HG03571 (cell line): ENCODE measurements around the gene TGM4.
"Not testable (repeated sequence)": the region's sequence is repeated elsewhere in the genome, so short reads cannot be mapped to it uniquely, and the experiment has no call there.

Experiments used
- ATAC-seq: cut with Tn5 transposase; IDR thresholded peaks from one replicate; pipeline ENCODE4 v1.9.1; 2021; ENCODE audit not compliant: unreplicated experiment

Gene TGM4

DNA sequence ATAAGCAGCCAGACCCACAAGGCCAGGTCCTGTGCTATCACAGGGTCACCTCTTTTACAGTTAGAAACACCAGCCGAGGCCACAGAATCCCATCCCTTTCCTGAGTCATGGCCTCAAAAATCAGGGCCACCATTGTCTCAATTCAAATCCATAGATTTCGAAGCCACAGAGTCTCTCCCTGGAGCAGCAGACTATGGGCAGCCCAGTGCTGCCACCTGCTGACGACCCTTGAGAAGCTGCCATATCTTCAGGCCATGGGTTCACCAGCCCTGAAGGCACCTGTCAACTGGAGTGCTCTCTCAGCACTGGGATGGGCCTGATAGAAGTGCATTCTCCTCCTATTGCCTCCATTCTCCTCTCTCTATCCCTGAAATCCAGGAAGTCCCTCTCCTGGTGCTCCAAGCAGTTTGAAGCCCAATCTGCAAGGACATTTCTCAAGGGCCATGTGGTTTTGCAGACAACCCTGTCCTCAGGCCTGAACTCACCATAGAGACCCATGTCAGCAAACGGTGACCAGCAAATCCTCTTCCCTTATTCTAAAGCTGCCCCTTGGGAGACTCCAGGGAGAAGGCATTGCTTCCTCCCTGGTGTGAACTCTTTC, 39.6 kb downstream of the TGM4 start:
- no peak for ATAC-seq

DNA sequence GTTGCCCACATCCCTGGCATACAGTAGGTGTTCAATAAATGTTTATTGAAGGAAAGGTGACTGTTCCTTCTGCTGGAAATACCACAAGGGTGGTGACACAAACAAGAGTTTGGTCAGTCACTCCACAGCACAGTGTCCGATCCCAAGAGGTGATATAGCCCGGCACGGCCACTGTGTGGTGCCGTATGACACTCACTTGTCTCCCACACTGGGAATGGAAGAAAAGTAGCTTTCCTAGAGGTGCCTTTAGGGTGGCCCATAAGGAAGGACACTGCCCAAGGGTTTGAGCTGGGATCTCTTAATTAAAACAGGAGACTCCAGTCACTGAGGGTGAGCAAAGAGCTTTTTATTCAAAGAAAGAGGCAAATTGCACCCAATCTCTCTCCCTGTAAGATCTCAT, 40.5 kb downstream of the TGM4 start:
- no peak for ATAC-seq

DNA sequence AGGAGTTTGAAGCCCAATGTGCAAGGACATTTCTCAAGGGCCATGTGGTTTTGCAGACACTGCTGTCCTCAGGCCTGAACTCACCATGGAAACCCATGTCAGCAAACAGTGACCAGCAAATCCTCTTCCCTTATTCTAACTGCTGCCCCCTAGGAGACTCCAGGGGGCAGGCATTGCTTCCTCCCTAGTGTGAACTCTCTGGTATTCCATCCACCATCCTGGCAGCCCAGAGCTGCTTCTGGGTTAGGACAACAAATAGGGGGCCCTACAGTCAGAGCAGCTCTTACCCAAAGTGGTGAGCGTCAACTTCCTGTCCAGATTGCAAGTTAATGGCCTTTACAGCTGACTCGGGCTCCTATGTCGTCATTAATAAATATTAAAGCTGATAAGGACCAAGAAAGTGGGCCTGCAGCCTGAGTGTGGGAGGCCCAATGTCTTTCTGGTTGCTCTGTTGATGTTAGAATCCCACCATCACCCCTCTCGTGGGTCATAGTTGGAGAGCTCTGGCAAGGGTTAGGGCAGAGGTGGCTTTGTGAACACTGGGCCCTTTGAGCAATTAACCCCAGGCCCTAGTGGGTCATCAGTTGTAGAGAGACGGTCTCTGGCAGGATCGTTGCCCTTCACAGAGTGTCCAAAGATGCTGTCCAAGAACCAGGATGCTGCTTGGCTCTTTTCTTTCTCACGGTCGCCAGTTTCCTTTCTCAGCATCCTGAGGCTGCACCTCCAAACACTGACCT, 41.5 kb downstream of the TGM4 start:
- ATAC-seq = no peak

DNA sequence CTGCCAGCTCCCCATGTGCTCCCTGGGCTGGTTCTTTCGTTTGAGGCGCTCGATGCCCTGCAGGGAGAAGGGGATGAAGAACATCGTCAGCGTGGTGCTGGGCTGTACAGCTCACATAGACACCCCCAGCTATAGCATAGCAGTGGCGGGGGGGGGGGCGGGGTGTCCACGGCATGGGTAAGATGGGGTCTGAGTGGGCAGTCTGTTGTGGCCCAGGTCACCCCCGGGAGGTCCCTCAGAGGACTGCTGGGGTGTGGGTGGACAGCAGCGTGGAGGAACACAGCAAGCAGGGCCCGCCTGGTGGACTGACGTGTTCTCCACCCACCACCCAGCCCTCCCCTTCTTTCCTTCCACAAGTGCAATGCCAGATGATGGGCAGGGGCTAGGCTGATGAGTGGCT, 43.7 kb downstream of the TGM4 start:
- no peak for ATAC-seq

DNA sequence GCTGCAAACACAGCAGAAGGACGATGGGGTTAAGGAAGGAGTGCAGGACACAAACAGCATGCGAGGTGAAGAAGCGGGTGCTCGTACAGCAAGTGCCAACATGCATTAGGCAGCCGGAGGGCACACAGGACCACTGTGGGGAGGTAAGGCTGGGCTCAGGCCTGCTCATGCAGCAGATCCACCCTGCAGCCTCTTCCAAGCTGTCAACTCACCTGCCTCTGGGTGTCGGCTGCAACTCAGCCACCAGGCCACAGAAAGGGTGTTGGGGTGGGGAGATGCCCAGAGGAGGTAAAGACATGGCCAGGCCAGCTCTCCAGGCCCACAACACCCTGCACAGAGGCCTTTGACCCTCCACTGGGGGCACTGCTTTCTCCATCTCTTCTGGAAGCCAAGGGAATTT, 44.2 kb downstream of the TGM4 start:
- ATAC-seq = no peak

DNA sequence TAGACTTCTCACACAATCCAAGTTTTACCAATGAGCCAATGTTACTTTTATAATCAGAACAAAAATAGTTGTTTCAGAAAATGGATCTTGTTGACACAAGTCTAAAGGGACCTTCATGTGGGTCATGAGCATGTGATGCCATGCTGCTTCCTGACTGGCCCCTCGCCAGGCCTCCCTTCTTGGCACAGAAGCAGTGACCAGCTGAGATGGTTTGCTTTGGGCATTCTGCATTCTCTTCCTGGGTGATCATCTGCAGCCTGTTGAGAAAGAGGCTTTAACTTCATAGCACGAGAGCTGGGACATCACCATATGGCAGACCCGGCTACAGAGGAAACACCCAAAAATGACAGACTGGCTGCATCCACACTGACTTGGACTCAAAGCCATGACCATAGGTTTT, 45.7 kb downstream of the TGM4 start:
- ATAC-seq = no peak

DNA sequence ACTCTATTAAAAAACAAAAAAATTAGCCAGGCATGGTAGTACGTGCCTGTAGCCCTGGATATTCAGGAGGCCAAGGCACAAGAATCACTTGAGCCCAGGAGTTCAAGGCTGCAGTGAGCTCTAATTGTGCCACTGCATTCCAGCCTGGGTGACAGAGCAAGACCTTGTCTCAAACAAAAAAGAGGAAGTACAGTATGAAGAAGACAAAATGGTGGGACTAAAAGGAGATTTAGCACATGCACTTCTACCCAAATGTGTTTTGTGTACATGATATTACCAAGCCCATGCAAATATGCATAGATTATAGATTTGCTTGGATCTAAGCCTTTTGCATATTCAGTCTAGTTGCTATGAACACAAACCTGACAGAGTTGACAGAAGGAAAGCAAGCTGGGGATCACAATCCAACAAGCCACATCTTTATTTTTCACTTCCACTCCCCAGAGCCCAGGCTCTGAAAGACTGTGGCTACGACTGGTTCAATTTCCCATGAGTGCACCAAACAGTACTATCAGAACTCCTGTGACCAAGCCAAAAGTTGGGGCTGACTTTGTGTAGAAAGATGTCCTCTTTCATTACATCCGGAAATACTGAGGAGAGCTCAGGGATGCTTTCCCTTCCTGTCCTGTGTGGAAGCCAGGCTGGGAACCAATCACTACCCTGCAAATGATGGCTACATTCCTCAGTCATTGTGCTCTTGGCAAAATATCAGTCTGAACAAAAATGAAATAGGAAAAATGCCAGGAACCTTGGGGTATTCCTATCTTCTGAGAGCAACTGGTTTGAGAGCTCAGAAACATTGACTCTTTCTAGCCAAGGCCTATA, 49.4 kb downstream of the TGM4 start:
- ATAC-seq = no peak

DNA sequence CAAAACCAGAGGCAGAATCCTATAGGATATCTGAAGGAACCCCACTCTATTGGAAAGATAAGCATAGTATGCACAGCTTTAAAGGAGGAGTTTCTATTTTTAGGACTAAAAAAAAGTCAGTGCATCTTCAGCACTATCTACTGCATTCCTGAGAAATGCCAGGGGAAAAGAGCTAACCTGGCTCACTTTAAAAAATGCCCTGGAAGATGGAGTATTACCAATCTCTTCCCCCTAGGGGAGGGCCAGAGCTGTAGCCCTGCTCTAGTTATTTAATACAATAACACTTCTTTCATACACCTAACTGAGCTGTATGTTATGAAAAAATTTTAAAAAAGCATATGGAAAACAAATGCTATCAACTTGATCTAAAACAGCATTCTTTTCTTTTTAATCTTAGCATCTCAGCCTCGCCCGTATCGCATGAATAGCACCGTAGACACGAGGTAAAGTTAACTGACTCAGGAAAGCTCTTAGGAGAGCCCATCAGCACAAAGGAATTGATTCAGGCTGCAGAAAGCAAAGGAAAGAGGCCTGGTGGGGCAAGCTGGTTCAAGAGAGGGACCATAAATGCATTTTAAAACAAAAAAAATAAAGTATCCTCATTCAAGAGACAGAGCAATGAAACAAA, 50.2 kb downstream of the TGM4 start:
- ATAC-seq = no peak

DNA sequence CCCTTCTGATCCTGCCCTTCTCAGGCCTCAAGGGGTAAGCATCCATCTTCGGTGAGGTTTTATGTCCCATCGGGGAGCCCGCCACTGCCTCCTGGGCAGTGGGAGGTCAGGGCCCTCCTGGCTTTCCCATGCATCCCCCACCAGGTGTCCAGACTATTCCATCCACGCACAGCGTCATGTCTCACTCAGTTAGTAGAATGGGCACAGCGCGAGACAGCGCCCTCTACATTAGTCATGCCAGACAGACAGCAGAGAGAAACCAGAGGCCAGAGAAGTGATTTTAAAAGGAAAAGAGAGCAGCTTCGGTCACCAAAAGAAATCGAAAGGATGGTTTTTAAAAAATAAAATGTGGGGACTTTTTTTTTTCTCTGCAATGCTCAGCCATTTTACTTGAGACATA, 51.8 kb downstream of the TGM4 start:
- ATAC-seq = no peak

DNA sequence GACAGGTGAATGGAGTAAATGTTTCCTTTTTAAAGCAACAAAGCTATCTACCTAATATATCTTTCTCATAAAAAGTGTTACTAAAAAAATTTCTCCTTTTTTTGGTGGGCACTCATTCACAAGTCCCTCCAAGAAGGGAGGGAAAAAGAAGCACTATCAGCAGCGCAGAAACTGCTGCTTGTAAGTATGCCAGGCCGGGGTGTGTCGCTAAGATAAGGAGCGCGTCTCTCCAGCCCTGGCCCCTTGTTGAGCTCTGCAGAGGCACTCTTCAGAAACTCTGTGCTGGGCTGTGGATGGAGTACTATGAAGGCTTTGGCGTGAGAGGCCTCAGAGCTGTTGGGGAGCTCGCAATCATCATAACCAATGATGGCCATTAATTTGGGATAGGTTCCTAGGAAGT, 52.5 kb downstream of the TGM4 start:
- no peak for ATAC-seq

DNA sequence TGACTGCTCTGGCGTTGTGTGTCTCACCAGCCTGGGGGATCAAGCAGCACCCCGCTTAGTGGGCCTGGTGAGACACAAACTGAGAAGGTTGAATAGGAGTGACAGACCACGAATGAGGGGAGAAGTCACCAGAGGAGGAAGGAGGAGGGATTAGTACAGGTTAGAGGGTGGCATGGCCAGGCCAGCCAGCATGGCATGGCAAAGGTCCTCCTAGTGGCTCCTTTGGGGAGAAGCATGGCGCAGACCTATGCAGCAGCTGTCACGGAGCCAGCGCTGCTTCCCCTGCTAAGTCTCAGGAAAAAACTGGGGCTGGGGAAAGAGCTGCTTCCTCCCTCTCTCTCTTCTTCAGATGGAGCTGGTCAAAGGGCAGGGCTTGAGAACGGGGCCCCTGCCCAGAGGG, 53.0 kb downstream of the TGM4 start:
- ATAC-seq = no peak

DNA sequence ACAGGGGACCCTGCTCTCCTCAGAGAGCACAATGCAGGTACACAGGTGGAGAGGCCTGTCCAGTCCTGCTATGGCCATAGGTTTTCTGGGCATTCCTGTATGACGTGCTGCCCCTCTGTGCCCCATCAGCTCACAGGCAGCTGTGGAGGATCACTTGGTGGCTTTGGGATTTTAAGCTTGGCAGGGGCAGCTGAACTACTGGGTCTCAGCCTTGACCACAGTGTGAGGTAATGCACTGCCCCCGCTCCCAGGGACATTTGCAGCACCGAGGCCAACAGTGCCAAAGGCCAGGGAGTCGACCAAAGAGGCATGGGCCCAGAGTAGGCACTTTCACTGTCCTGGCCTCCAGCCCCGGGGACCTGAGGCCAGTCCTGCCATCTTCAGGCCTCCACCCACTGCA, 55.4 kb downstream of the TGM4 start:
- no peak for ATAC-seq

DNA sequence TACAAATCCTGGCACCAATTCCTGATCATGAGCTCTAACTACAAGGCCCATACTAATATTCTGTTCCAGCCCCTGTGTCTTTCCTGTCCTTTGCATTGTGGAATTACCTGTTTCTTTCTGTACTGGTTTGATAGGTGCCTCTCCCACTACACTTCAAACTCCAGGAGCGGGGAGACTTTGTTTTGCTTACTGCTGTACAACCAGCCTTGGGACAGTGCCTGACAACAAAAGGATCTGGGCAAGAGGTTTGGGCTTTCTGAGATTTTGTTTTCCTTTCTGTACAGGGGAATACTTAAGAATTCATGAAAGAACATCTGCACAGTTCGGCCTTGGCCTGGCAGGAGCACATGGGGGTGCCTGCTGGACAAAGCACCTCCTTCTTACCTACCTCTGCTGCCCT, 56.5 kb downstream of the TGM4 start:
- no peak for ATAC-seq

DNA sequence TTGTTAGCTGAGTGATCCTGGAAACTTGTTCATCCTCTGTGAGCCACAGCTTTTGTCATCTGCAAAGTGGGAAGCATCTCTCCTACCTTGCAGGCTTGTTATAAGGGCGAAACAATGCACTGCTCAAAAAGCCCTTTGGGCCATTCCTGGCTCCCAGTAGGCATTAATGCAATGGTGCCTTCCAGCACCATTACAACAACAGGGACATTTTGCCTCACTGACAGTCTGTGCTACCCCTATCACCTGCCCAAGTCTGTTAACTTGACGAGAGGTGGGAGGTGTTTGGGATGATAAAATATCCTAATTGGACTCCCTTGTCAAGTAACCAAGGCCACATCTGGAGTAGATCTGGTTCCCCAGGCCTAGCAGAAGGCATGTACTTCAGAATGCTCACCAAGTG, 57.4 kb downstream of the TGM4 start:
- no peak for ATAC-seq

DNA sequence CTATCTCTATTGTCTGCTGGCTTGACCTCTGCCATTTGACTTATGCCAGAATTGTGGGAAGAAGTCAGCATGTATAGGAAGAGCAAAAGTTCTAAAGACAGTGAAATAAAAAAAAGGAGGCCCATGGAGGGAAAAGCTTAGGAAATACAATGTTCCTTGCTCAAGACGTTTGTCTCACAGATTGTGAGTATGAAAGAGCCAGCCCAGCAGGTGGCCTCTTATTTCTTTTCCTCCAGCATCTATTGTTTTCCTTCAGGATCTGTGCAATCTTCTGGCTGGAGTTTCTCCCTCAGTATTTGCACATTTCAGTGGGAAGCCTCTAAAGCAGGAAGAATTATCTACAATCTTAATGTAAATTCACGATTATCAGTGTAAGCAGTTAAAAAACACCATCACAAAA, 57.9 kb downstream of the TGM4 start:
- no peak for ATAC-seq

DNA sequence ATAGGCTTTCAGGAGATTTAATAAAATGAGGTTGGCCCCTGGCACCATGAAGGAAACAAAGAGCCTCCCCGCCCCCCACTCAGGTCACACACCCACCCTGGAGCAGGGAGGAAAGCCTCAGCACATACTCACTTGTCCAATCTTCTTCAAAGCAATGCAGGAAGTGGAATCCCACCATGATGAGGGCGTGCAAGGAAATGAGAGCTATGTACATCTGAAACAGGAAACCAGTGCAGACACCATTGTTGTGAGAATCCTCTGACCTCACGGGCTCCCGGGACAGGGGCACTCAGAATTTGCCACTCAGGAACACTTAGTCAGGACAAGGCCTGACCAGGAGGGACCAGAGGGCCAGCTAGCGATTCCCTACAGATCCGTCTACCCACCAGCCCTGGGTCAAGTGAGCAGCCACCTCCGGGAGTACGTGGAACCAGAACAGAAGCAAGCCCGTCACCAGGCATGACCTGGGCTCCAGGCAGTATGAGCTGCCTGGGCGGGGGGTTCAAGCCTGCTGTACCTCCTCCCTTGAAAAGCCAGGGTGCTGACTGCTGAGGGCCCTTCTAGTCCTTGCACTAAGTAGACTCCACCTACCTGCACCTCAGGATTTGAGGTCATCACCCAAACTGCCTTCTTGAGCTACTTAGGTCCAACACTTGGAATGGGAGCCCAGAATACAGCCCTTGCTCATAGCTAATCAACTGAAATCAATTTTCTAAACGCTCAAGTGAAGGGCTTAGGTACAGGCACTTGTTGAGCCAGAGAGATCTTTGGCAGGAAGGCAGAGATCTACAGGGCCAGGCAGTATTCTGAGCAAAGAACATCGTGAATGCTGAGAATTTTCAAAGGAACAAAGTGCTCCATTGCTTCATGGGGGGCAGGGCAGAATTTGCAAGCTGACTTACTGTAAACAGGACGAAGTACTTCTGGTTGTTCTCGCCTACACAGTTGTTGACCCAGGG, 58.9 kb downstream of the TGM4 start:
- ATAC-seq = no peak

DNA sequence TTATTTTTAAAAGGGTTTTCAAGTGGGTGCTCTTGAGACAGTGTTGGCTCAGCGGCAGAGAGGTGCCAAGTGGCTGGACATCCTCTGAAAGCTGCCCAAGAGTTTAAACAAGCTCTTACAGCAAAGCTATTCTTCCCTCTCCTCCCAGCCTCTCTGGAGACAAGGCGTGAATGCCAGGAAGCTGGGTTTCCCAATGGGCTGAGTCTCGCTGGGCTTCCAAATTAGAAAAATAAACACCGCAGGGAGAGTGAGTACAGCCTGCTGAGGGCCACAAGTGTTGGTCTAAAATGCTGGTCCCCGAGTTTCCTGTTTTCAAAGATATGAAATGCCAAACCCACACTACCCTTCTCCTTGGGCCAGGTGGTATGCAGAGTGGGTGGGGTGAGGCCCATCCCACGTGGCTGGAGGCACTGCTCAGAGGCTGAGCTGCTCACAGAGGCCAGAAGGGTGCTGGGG, 65.2 kb downstream of the TGM4 start:
- ATAC-seq = no peak

DNA sequence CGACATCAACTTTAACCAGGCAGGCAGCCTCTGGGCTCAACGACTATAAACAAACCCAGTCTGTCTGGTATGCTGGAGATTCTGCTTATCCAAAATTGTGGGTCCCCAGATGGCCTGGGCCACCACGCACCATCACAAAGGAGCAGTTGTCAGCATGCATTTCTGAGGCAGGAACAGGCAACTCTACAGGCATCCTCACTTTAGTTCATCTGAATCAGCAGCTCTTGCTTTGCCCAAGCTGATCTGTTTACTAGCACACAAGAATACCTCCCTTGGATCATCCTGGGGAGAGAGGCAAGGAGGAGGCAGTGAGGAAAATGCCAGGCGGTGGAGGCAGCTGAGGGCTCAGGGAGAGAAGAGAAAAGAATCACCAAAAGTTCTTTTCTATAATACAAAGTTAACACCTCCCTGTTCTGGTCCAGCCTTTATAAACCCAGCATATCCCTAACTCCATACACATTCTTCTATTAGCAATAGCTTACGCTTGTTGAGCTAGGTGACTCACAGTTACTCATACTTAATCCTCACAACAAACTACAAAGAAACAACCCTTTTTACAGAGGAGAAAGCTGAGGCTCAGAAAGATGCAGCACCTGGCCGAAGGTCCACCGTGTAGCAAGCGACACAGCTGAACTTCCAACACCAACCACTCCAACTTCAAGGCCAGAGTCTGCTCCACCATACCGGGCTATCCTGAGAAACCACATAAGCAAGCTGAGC, 68.0 kb downstream of the TGM4 start:
- no peak for ATAC-seq

DNA sequence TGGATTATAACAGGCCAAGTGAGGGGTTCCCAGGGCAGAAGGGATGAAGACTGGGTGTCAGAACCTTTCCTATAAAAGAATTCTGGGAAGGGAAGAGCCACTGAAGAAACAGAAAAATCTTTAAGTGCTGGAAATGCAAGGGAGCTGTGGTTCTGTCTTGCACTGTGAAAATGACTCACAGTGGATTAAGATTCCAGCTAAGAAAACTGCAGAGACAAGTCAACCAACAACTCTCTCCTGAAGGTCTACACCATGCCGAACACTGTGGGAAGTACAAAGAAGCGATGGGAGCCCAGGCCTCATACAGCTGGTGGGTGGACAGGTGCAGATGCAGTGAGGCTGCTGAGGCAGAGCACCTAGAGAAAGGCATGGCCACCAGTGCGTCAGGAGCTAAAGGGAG, 73.8 kb downstream of the TGM4 start:
- ATAC-seq = no peak

DNA sequence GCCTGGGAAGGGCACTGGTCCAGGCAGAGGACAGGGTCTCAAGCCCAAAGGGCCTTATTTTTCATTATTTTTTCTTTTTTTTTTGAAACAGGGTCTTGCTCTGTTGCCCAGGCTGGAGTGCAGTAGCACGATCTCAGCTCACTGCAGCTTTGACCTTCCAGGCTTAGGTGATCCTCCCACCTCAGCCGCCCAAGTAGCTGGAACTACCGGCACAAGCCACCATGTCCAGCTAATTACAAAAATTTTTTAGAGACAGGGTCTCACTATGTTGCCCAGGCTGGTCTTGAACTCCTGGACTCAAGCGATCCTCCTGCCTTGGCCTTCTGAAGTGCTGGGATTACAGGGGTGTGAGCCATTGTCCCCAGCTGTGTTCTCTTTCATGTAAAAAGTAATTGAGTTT, 75.4 kb downstream of the TGM4 start:
- not testable (repeated sequence) for ATAC-seq
